ENCODE data around the gene ACOT4. TPM values are rescaled to one million over a fixed set of nuclear protein-coding genes. Genes with fewer than 3 reads are reported as not detected.

ACOT4 gene
- total RNA-seq, 1 experiment from 2014 or later, result 1.8 TPM

- Histone ChIP-seq H3K4ac (ENCODE audit: low read depth, low read length) (no peak overlapping the region), H3K4me1 (ENCODE audit: insufficient read depth, low read length) (no peaks in the 10 kb centered on the region), H2BK5ac (ENCODE audit: insufficient read length, low read length) (no peak overlapping the region), H3K14ac (ENCODE audit: insufficient read depth, low read length) (no peak overlapping the region), H3K27ac (ENCODE audit: insufficient read length, low read depth, low read length) (no peak overlapping the region), H4K8ac (replicated peaks; ENCODE audit: insufficient read length, low read depth, low read length) (no peak overlapping the region), H3K23ac (ENCODE audit: insufficient read length, low read depth, low read length) (no peak overlapping the region), H2BK12ac (ENCODE audit: insufficient read length, low read depth, low read length) (no peak overlapping the region), H3K4me2 (ENCODE audit: insufficient read depth, insufficient read length, low read length) (no peak overlapping the region), H2BK20ac (ENCODE audit: low read depth, low read length, poor library complexity, severe bottlenecking) (no peak overlapping the region), H3K27me3 (ENCODE audit: insufficient read depth, low read length) (no peaks in the 10 kb centered on the region), H3K9ac (ENCODE audit: extremely low read depth, insufficient read length, low read length) (no peak overlapping the region), H3K23me2 (ENCODE audit: insufficient read length, low read depth, low read length, poor library complexity, severe bottlenecking) (no peaks in the 10 kb centered on the region), H3T11ph (ENCODE audit: low read length) (no peak overlapping the region), H3K79me1 (ENCODE audit: insufficient read depth, low read depth, low read length, poor library complexity, severe bottlenecking) (no peaks in the 10 kb centered on the region), H4K5ac (ENCODE audit: insufficient read length, low read depth, low read length) (no peak overlapping the region), H4K91ac (ENCODE audit: insufficient read length, low read depth, low read length) (no peak overlapping the region), H3K56ac (ENCODE audit: insufficient read length, low read depth, low read length) (no peak overlapping the region), H3K9me3 (ENCODE audit: control insufficient read depth, low read depth, low read length) (no peaks in the 10 kb centered on the region), H2BK120ac (ENCODE audit: low read depth, low read length, poor library complexity, severe bottlenecking) (no peak overlapping the region), H2AFZ (ENCODE audit: low read length) (no peak overlapping the region), H2BK15ac (ENCODE audit: low read depth, low read length) (no peak overlapping the region), H2AK5ac (ENCODE audit: insufficient read length, low read length) (no peak overlapping the region), H4K20me1 (ENCODE audit: control insufficient read depth, insufficient read depth, insufficient read length) (no peaks in the 10 kb centered on the region), H3K18ac (ENCODE audit: insufficient read length, low read depth, low read length) (no peak overlapping the region), H3K79me2 (ENCODE audit: insufficient read depth, low read length) (no peaks in the 10 kb centered on the region; the same call in 1 of the 2 replicates)
- Mint-ChIP-seq H3K9me3 (peaks cover 0 to 2% of the 10 kb centered on the region in 2 experiments; a peak in 1 of 5 replicates), H3K4me1 (peaks cover 2 to 5% of the 10 kb centered on the region in 2 experiments; a peak in 2 of 4 replicates), H3K27me3 (ENCODE audit: low read depth) (no peaks in the 10 kb centered on the region), H3K27ac (no peak overlapping the region), H3K36me3 (ENCODE audit: insufficient read depth in 1 of 3, low read depth in 3 of 3) (peaks cover 0 to 4% (median 0%) of the 10 kb centered on the region in 3 experiments; a peak in 3 of 7 replicates), H3K4me3 (no peak overlapping the region)
- WGBS (ENCODE audit: extremely low coverage, insufficient read length, low lambda C conversion rate), result no CpG with 5 or more reads among the region's 1 CpG
- TF ChIP-seq, protein P1, sequence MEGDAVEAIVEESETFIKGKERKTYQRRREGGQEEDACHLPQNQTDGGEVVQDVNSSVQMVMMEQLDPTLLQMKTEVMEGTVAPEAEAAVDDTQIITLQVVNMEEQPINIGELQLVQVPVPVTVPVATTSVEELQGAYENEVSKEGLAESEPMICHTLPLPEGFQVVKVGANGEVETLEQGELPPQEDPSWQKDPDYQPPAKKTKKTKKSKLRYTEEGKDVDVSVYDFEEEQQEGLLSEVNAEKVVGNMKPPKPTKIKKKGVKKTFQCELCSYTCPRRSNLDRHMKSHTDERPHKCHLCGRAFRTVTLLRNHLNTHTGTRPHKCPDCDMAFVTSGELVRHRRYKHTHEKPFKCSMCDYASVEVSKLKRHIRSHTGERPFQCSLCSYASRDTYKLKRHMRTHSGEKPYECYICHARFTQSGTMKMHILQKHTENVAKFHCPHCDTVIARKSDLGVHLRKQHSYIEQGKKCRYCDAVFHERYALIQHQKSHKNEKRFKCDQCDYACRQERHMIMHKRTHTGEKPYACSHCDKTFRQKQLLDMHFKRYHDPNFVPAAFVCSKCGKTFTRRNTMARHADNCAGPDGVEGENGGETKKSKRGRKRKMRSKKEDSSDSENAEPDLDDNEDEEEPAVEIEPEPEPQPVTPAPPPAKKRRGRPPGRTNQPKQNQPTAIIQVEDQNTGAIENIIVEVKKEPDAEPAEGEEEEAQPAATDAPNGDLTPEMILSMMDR (conservative IDR thresholded peaks at IDR 0.05), result no peak
- no peak for DNase-seq
Measured at GRCh38 chr14:73625706-73626105, 34.0 kb downstream of the ACOT4 start.

Measured in H9 (cell line).